ENCODE results near the gene SOX15. TPM values are rescaled to one million over a fixed set of nuclear protein-coding genes. Genes with fewer than 3 reads are reported as not detected.
A peak's percentile ranks its signal among the peaks of the same experiment; 100 is the strongest.

The SOX15 gene
- total and polyA plus RNA-seq, 2 of the 4 experiments (the other 2 are of a cell fraction): 0.18 to 0.62 TPM

GRCh38 chr17:7636163-7636562 is 46.3 kb upstream of the SOX15 start:
- no peak overlapping the region for H3K14ac ChIP-seq (replicated peaks; ENCODE audit: low read depth, low read length)
- H3K9ac ChIP-seq (ENCODE audit: low read depth, low read length): no peak overlapping the region
- no peak overlapping the region for H4K5ac ChIP-seq (ENCODE audit: low read depth, low read length)
- no peak for TF ChIP-seq POLR2A (IDR thresholded peaks at IDR 0.05; ENCODE audit: low read depth, low read length)
- H4K20me1 ChIP-seq (ENCODE audit: insufficient read depth, low read length): no peaks in the 10 kb centered on the region
- no peak overlapping the region for H2BK120ac ChIP-seq (ENCODE audit: low read depth, low read length)
- H3K4ac ChIP-seq (ENCODE audit: low read depth, low read length): no peak overlapping the region
- H3K79me1 ChIP-seq (ENCODE audit: low read depth in 1 of 2, low read length in 2 of 2): no peaks in the 10 kb centered on the region
- no peak overlapping the region for H3K27ac ChIP-seq (ENCODE audit: insufficient read depth, low read length)
- H3K9me3 ChIP-seq (ENCODE audit: control insufficient read depth, insufficient read depth, low read length): no peaks in the 10 kb centered on the region
- no peak overlapping the region for H3K23ac ChIP-seq (ENCODE audit: low read depth, low read length)
- H3K18ac ChIP-seq (ENCODE audit: low read depth, low read length): no peak overlapping the region
- no peak overlapping the region for H2BK5ac ChIP-seq (ENCODE audit: low read depth, low read length, poor library complexity, severe bottlenecking)
- no peak overlapping the region for H4K91ac ChIP-seq (ENCODE audit: insufficient read depth, low read depth, low read length)
- H2AFZ ChIP-seq (replicated peaks; ENCODE audit: low read length, poor library complexity): peak overlapping the region; percentile 32
- no peaks in the 10 kb centered on the region for H3K36me3 ChIP-seq (ENCODE audit: control insufficient read depth, insufficient read depth, low read length)
- H2AK9ac ChIP-seq (replicated peaks; ENCODE audit: low read depth, low read length, poor library complexity): no peak overlapping the region
- DNase-seq (no peak), ATAC-seq (ENCODE audit: low read depth) (no peak)
- H4K8ac ChIP-seq (ENCODE audit: low read depth in 2 of 2, low read length in 2 of 2): no peak overlapping the region
- H3K56ac ChIP-seq (ENCODE audit: extremely low read depth, insufficient read depth, low read length): no peak overlapping the region
- H3K4me2 ChIP-seq (ENCODE audit: low read depth, low read length): no peak overlapping the region
- H3K4me1 ChIP-seq (ENCODE audit: control insufficient read depth, insufficient read depth, low read length): no peaks in the 10 kb centered on the region
- no peak overlapping the region for H2AK5ac ChIP-seq (ENCODE audit: low read depth, low read length)
- CTCF ChIA-PET: no interaction called here
- intact Hi-C loops (cut with micrococcal nuclease): no loop called here
- H2BK15ac ChIP-seq (ENCODE audit: low read depth, low read length): no peak overlapping the region
- BruUV-seq (replicated peaks): no TSS peak
- H3K27me3 ChIP-seq (ENCODE audit: control insufficient read depth, insufficient read depth, low read length): peaks cover 7% of the 10 kb centered on the region
- no peak overlapping the region for H3K4me3 ChIP-seq (ENCODE audit: insufficient read depth, low read depth, low read length)
- in situ Hi-C loops (cut with MboI; ENCODE audit: low sequenced_read_pairs): no loop called here
- POLR2A ChIA-PET (ENCODE audit: unreplicated experiment): interaction anchor here (0.5 kb wide), 1 partner anchor 46 kb away, joined by 3 read pairs; no protein-coding TSS in a partner anchor
- dilution Hi-C loops (cut with HindIII; ENCODE audit: low sequenced_read_pairs, unreplicated experiment): no loop called here
- WGBS, 2 experiments (ENCODE audit: extremely low coverage in 2 of 2, insufficient read length in 1 of 2): 69% methylated on average over 4 of the region's 5 CpGs; no CpG with 5 or more reads in 1 of the 2 experiments
- H2BK20ac ChIP-seq (ENCODE audit: low read depth, low read length): no peak overlapping the region
- no peaks in the 10 kb centered on the region for H3K9me1 ChIP-seq (ENCODE audit: insufficient read depth, low read length)
